ENCODE data around the gene SNTG2. TPM values are rescaled to one million over a fixed set of nuclear protein-coding genes. Genes with fewer than 3 reads are reported as not detected.

SNTG2 gene
- total and polyA plus RNA-seq, 7 experiments from 2014 or later = 0.26 to 4.9 (median 3.1) TPM; not detected in 2

DNA sequence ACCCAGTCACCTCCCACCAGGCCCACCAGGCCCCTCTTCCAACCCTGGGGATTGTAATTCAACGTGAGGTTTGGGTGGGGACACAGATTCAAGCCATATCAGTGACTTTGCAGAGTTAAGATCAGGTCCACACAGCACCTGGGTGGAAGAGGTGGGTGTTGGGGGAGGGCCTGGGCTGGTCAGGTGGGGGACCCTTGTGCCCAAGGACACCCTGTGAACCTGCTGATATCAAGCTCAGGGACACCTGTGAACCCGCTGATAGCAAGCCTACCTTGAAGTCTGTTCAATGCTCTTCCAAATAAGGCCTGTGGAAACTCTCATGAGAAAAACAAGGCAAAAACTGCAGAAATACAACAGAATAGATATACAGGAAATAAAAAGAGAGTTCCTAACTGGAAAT lies 442.7 kb downstream of the SNTG2 start:
- H3K4me1 ChIP-seq (ENCODE audit: control insufficient read depth in 2 of 2, insufficient read depth in 2 of 2, low read length in 2 of 2) = no peaks in the 10 kb centered on the region
- H3K9me3 Mint-ChIP-seq = peaks cover 0 to 24% (median 7%) of the 10 kb centered on the region in 11 donors
- H3K27ac ChIP-seq (ENCODE audit: low read depth, low read length) = no peak overlapping the region
- no peak for ATAC-seq
- H3K27me3 Mint-ChIP-seq = no peaks in the 10 kb centered on the region
- CTCF ChIA-PET = no interaction called here
- no peak for DNase-seq
- intact Hi-C loops (cut with micrococcal nuclease) = no loop called here
- no peak overlapping the region for H3K4me3 ChIP-seq (ENCODE audit: low read length)
- POLR2A ChIA-PET = no interaction called here
- H3K36me3 ChIP-seq (ENCODE audit: control insufficient read depth in 2 of 3, insufficient read depth in 3 of 3, low read length in 3 of 3) = no peaks in the 10 kb centered on the region
- H3K27ac Mint-ChIP-seq = no peak overlapping the region
- no peak overlapping the region for H3K4me3 Mint-ChIP-seq
- H3K36me3 Mint-ChIP-seq = peaks cover 0 to 4% (median 0%) of the 10 kb centered on the region in 5 donors
- no peaks in the 10 kb centered on the region for H3K27me3 ChIP-seq (ENCODE audit: control insufficient read depth in 2 of 2, insufficient read depth in 2 of 2, low read length in 2 of 2)
- no peaks in the 10 kb centered on the region for H3K9me3 ChIP-seq (ENCODE audit: control insufficient read depth in 2 of 3, low read length in 3 of 3)
- H3K4me1 Mint-ChIP-seq = peaks cover 0 to 19% (median 8%) of the 10 kb centered on the region in 7 donors

DNA sequence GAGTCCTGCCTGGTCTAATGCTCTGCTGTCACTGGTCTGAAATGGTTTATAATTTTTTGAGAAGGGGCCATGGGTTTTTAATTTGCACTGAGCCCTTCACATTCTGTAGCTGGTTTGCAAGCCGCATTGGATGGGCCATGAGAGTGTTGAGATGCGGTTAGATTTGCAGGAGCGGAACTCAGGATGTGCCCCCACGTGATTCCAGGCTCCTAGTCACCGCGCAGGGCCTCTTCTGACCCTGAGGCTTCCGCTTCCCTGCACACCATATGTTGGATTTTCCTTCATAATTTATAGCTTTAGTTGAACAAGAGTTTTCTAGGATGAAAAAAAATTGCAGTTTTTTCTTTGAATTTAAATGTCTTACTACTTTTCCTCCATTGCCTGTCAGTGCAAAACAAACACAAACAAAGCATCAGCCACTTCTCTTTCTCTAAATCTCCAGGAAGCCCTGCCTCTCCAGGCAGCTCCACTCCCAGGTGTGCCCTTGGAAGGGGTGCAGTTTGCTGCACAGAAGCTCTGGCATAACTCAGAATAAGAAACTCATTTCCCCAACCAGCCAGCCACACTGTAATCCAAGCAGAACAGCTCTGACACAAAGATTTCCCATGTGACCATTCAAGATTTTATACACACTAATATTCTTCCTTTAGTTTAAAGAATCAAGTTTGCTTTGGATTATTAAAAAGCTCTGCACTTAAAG lies 444.2 kb downstream of the SNTG2 start:
- Histone ChIP-seq H3K27ac (ENCODE audit: low read depth, low read length) (no peak overlapping the region), H3K27me3 (ENCODE audit: control insufficient read depth in 2 of 2, insufficient read depth in 2 of 2, low read length in 2 of 2) (no peaks in the 10 kb centered on the region), H3K4me1 (ENCODE audit: control insufficient read depth in 2 of 2, insufficient read depth in 2 of 2, low read length in 2 of 2) (no peaks in the 10 kb centered on the region), H3K4me3 (ENCODE audit: low read length) (no peak overlapping the region), H3K36me3 (ENCODE audit: control insufficient read depth in 2 of 3, insufficient read depth in 3 of 3, low read length in 3 of 3) (no peaks in the 10 kb centered on the region), H3K9me3 (ENCODE audit: control insufficient read depth in 2 of 3, low read length in 3 of 3) (no peaks in the 10 kb centered on the region)
- H3K4me1 Mint-ChIP-seq = peaks cover 0 to 10% (median under 1%) of the 10 kb centered on the region in 7 donors
- ChIA-PET CTCF (no interaction called here), POLR2A (no interaction called here)
- peak overlapping the region in 1 of 9 donors; percentile 34 for H3K27ac Mint-ChIP-seq
- ATAC-seq (no peak), DNase-seq (no peak)
- peaks cover 0 to 9% (median 6%) of the 10 kb centered on the region in 11 donors for H3K9me3 Mint-ChIP-seq
- H3K4me3 Mint-ChIP-seq = peak overlapping the region in 1 of 10 donors; percentile 5
- intact Hi-C loops (cut with micrococcal nuclease) = no loop called here
- H3K36me3 Mint-ChIP-seq = peaks cover 0 to 4% (median 0%) of the 10 kb centered on the region in 5 donors
- no peaks in the 10 kb centered on the region for H3K27me3 Mint-ChIP-seq

DNA sequence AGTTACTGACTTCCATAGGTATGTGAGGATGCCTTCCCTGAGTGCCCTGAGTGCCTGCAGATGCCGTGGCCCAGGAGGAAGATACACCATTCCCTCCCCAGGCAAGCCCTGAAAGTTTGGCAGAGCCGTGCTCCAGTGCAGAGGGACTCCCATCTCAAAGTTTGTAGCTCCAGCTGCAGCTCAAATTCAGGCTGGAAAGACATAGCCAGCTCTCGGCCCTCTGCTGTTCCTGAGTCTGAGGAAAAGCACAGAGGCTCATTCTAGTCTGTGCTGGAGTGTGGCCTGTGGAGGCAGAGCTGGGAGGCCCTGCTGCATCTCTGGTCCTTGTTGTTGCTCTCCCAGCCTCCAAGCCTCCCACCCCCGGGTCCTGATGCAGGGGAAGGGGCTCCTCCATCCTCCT lies 446.7 kb downstream of the SNTG2 start:
- no peak for DNase-seq
- Mint-ChIP-seq H3K27ac (no peak overlapping the region), H3K27me3 (no peaks in the 10 kb centered on the region), H3K4me3 (no peak overlapping the region), H3K4me1 (peaks cover 0 to 15% (median 0%) of the 10 kb centered on the region in 7 donors), H3K36me3 (peaks cover 0 to 4% (median 0%) of the 10 kb centered on the region in 5 donors), H3K9me3 (peaks cover 0 to 15% (median 4%) of the 10 kb centered on the region in 11 donors)
- Histone ChIP-seq H3K4me1 (ENCODE audit: control insufficient read depth in 2 of 2, insufficient read depth in 2 of 2, low read length in 2 of 2) (no peaks in the 10 kb centered on the region), H3K9me3 (ENCODE audit: control insufficient read depth in 2 of 3, low read length in 3 of 3) (peaks cover 0 to 6% (median 0%) of the 10 kb centered on the region in 3 experiments), H3K4me3 (ENCODE audit: low read length) (no peak overlapping the region), H3K27ac (ENCODE audit: low read depth, low read length) (no peak overlapping the region), H3K36me3 (ENCODE audit: control insufficient read depth in 2 of 3, insufficient read depth in 3 of 3, low read length in 3 of 3) (no peaks in the 10 kb centered on the region), H3K27me3 (ENCODE audit: control insufficient read depth in 2 of 2, insufficient read depth in 2 of 2, low read length in 2 of 2) (no peaks in the 10 kb centered on the region)
- intact Hi-C loops (cut with micrococcal nuclease) = no loop called here
- ChIA-PET CTCF (no interaction called here), POLR2A (no interaction called here)
- no peak for ATAC-seq

- no peak overlapping the region for H3K4me3 ChIP-seq (ENCODE audit: low read length)
- peaks cover 0 to 14% (median 0%) of the 10 kb centered on the region in 3 experiments for H3K9me3 ChIP-seq (ENCODE audit: control insufficient read depth in 2 of 3, low read length in 3 of 3)
- no peaks in the 10 kb centered on the region for H3K36me3 ChIP-seq (ENCODE audit: control insufficient read depth in 2 of 3, insufficient read depth in 3 of 3, low read length in 3 of 3)
- DNase-seq (no peak), ATAC-seq (no peak)
- Mint-ChIP-seq H3K27me3 (no peaks in the 10 kb centered on the region), H3K27ac (no peak overlapping the region), H3K36me3 (peaks cover 0 to 4% (median 0%) of the 10 kb centered on the region in 5 donors), H3K9me3 (peaks cover 0 to 21% (median 0%) of the 10 kb centered on the region in 11 donors), H3K4me1 (peaks cover 0 to 15% (median 0%) of the 10 kb centered on the region in 7 donors), H3K4me3 (no peak overlapping the region)
- H3K4me1 ChIP-seq (ENCODE audit: control insufficient read depth in 2 of 2, insufficient read depth in 2 of 2, low read length in 2 of 2) = no peaks in the 10 kb centered on the region
- POLR2A ChIA-PET = no interaction called here
- no peaks in the 10 kb centered on the region for H3K27me3 ChIP-seq (ENCODE audit: control insufficient read depth in 2 of 2, insufficient read depth in 2 of 2, low read length in 2 of 2)
- H3K27ac ChIP-seq (ENCODE audit: low read depth, low read length) = no peak overlapping the region
- CTCF ChIA-PET = no interaction called here
- intact Hi-C loops (cut with micrococcal nuclease) = no loop called here
These were observed 447.5 kb downstream of the SNTG2 start for GRCh38 chr2:1398191-1398590.

- H3K27ac Mint-ChIP-seq = peak overlapping the region in 2 of 9 donors; percentile 42 to 43
- ATAC-seq = peak; percentile 27
These were observed 450.5 kb downstream of the SNTG2 start for GRCh38 chr2:1400943-1401735.

DNA sequence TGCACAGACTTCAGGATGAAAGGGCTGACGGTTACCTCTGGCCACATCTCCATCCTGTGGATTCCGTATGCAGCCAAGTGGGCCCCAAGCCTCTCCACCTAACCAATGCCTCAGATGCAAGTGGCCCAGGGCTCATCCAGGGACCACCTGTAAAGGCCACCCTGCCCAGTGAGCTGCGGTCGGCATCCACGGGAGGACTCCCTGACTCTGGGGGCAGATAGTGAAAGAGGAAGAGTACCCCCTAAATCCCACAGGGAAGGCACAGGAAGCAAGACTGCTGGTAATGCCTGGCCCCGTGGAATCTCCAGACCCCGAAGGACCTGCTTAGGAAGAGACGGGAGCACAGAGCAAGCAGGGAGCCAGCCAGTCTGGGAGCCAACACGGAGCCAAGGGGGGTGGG lies 451.4 kb downstream of the SNTG2 start:
- POLR2A ChIA-PET = no interaction called here
- Mint-ChIP-seq H3K4me3 (no peak overlapping the region), H3K27ac (no peak overlapping the region), H3K27me3 (no peaks in the 10 kb centered on the region), H3K9me3 (peaks cover 0 to 19% (median 5%) of the 10 kb centered on the region in 11 donors), H3K36me3 (peaks cover 0 to 4% (median 0%) of the 10 kb centered on the region in 5 donors), H3K4me1 (peaks cover 5 to 21% (median 7%) of the 10 kb centered on the region in 7 donors)
- ATAC-seq (no peak), DNase-seq (no peak)
- Histone ChIP-seq H3K27ac (ENCODE audit: low read depth, low read length) (no peak overlapping the region), H3K9me3 (ENCODE audit: control insufficient read depth in 2 of 3, low read length in 3 of 3) (peaks cover 0 to 14% (median 0%) of the 10 kb centered on the region in 3 experiments), H3K27me3 (ENCODE audit: control insufficient read depth in 2 of 2, insufficient read depth in 2 of 2, low read length in 2 of 2) (no peaks in the 10 kb centered on the region), H3K36me3 (ENCODE audit: control insufficient read depth in 2 of 3, insufficient read depth in 3 of 3, low read length in 3 of 3) (no peaks in the 10 kb centered on the region), H3K4me1 (ENCODE audit: control insufficient read depth in 2 of 2, insufficient read depth in 2 of 2, low read length in 2 of 2) (no peaks in the 10 kb centered on the region), H3K4me3 (ENCODE audit: low read length) (no peak overlapping the region)
- CTCF ChIA-PET = no interaction called here
- intact Hi-C loops (cut with micrococcal nuclease) = no loop called here

More at GRCh38 chr2:1400943-1401735, 450.5 kb downstream of the SNTG2 start:
- no peak for DNase-seq
- Histone ChIP-seq H3K9me3 (ENCODE audit: control insufficient read depth in 2 of 3, low read length in 3 of 3) (peaks cover 0 to 14% (median 0%) of the 10 kb centered on the region in 3 experiments), H3K4me3 (ENCODE audit: low read length) (no peak overlapping the region), H3K27me3 (ENCODE audit: control insufficient read depth in 2 of 2, insufficient read depth in 2 of 2, low read length in 2 of 2) (no peaks in the 10 kb centered on the region), H3K4me1 (ENCODE audit: control insufficient read depth in 2 of 2, insufficient read depth in 2 of 2, low read length in 2 of 2) (no peaks in the 10 kb centered on the region), H3K27ac (ENCODE audit: low read depth, low read length) (no peak overlapping the region), H3K36me3 (ENCODE audit: control insufficient read depth in 2 of 3, insufficient read depth in 3 of 3, low read length in 3 of 3) (no peaks in the 10 kb centered on the region)
- Mint-ChIP-seq H3K9me3 (peaks cover 0 to 19% (median 5%) of the 10 kb centered on the region in 11 donors), H3K27me3 (no peaks in the 10 kb centered on the region), H3K4me3 (no peak overlapping the region), H3K36me3 (peaks cover 0 to 4% (median 0%) of the 10 kb centered on the region in 5 donors), H3K4me1 (peaks cover 0 to 17% (median 0%) of the 10 kb centered on the region in 7 donors)
- CTCF ChIA-PET = no interaction called here
- intact Hi-C loops (cut with micrococcal nuclease) = no loop called here
- POLR2A ChIA-PET = no interaction called here

Measured in naive thymus-derived CD4-positive, alpha-beta T cell (primary cell).